Activated CD8-positive, alpha-beta memory T cell treated with anti-CD3 and anti-CD28 coated beads, Interleukin-2, amount 50 U/mL, for 4 hours (primary cell): Measurements from ENCODE around the gene RNASE9.
"Not testable (repeated sequence)": the region's sequence is repeated elsewhere in the genome, so short reads cannot be mapped to it uniquely, and the experiment has no call there.

Experiments
- DNase-seq: peaks from one replicate; pipeline ENCODE4 v3.0.0-alpha.2; 2020

RNASE9 gene

GRCh38 chr14:20515846-20516245 lies 45.0 kb downstream of the RNASE9 start:
- DNase-seq, result no peak

- no peak for DNase-seq
Observed at GRCh38 chr14:20512177-20512905, 48.5 kb downstream of the RNASE9 start.

- no peak for DNase-seq
Observed at GRCh38 chr14:20508367-20508766, 52.5 kb downstream of the RNASE9 start.

- not testable (repeated sequence) for DNase-seq
Observed at GRCh38 chr14:20507537-20507936, 53.3 kb downstream of the RNASE9 start.

- DNase-seq, result not testable (repeated sequence)
Observed at GRCh38 chr14:20506752-20507151, 54.1 kb downstream of the RNASE9 start.

GRCh38 chr14:20506276-20506675 lies 54.6 kb downstream of the RNASE9 start:
- DNase-seq, result not testable (repeated sequence)
